H4 (cell line): ENCODE results near the gene GLI2. TPM values are rescaled to one million over a fixed set of nuclear protein-coding genes. Genes with fewer than 3 reads are reported as not detected.

Experiments
- DNase-seq: peaks from one replicate; pipeline ENCODE4 v3.0.0-alpha.2; 2015; ENCODE audit warnings: low spot score
- total RNA-seq: library from RNA; depleted of rRNA; stranded (reverse); fragments of >200 nt; shearing (Covaris generic); gene quantifications from 2 replicates; pipeline ENCODE4 v1.2.3, GENCODE V29; 2014

GLI2 gene
- total RNA-seq, 1 experiment from 2014 or later = 1.9 TPM

- no peak for DNase-seq
Measured at GRCh38 chr2:120758181-120759144, 22.8 kb downstream of the GLI2 start.

- DNase-seq = no peak
Measured at GRCh38 chr2:120759543-120760331, 24.1 kb downstream of the GLI2 start.

- DNase-seq = no peak
Measured at GRCh38 chr2:120760446-120761135, 24.9 kb downstream of the GLI2 start.

- no peak for DNase-seq
Measured at GRCh38 chr2:120761164-120761861, 25.6 kb downstream of the GLI2 start.

GRCh38 chr2:120761911-120762310 lies 26.2 kb downstream of the GLI2 start:
- DNase-seq = no peak

GRCh38 chr2:120762341-120763061 lies 26.8 kb downstream of the GLI2 start:
- DNase-seq = no peak

- DNase-seq = no peak
Measured at GRCh38 chr2:120763508-120763907, 27.8 kb downstream of the GLI2 start.

GRCh38 chr2:120763931-120764330 lies 28.3 kb downstream of the GLI2 start:
- no peak for DNase-seq

- no peak for DNase-seq
Measured at GRCh38 chr2:120764492-120764891, 28.8 kb downstream of the GLI2 start.

GRCh38 chr2:120764991-120765677 lies 29.5 kb downstream of the GLI2 start:
- DNase-seq = no peak

- DNase-seq = peak; percentile 76
Measured at GRCh38 chr2:120765678-120766469, 30.2 kb downstream of the GLI2 start.

- no peak for DNase-seq
Measured at GRCh38 chr2:120766470-120767351, 31.0 kb downstream of the GLI2 start.

GRCh38 chr2:120767486-120768005 lies 31.9 kb downstream of the GLI2 start:
- no peak for DNase-seq

- no peak for DNase-seq
Measured at GRCh38 chr2:120768112-120769048, 32.7 kb downstream of the GLI2 start.

- DNase-seq = no peak
Measured at GRCh38 chr2:120769076-120769786, 33.6 kb downstream of the GLI2 start.

GRCh38 chr2:120769787-120770120 lies 34.1 kb downstream of the GLI2 start:
- DNase-seq = no peak
